ENCODE measurements around the gene UTS2B.
A peak's percentile ranks its signal among the peaks of the same experiment; 100 is the strongest.

UTS2B gene

GRCh38 chr3:191350396-191351090, 20.2 kb upstream of the UTS2B start:
- DNase-seq, result no peak

DNA sequence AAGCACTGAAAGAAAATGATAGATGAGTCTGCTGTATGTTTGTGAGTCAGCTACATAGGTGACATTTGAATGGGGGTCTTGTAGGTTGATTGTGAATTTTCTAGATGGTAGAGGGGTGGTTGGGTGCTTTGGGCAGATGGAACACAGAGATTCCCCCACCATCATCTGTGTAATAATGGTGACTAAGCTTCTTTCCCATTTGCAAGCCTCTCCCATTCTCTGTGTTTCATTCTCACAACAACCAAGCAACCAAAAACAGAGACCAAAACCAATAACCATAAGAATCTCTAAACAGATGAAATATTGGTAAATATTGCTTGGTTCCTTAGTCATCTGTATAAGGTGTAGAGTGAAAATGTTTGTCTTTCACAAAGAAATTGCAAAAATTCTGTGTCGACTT, 17.8 kb upstream of the UTS2B start:
- DNase-seq, result no peak

DNA sequence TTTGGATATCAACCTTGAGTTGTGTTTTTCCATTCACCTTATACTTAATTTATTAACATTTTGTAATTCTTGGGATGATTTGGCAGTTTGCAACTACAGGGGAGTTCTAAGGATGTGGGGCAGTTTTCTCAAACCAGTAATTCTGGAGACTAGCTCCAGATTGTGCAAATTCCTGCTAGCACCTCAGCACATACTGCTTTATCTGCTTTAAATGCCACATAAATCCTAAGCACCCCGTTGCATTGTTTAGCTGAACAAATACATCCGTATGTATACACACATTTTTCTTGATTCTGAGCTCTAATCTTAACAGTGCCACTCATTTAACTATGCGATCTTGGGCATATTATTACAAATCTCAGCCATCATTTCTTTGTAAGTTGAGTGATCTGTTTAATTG, 16.9 kb upstream of the UTS2B start:
- no peak for DNase-seq

DNA sequence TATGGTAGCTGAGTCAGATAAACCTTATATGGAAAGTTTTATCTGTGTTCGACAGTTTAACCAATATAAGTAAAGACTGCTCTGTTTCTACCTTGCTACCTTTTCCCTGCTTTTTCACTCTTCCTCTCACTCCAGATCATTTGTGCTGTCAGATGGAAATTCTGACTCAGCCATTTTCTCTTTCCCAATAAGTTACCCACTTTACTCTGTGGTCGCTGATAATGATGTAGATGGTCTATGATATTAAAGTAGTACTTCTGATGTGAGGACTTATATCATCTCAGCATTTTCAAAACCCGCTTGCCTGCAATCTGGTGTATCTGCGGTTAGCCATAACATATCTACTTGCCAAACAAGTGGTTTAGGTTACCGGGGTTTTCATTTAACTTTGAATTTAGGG, 15.0 kb upstream of the UTS2B start:
- no peak for DNase-seq

GRCh38 chr3:191343913-191344312, 13.6 kb upstream of the UTS2B start:
- DNase-seq, result no peak

GRCh38 chr3:191343115-191343514, 12.8 kb upstream of the UTS2B start:
- no peak for DNase-seq

DNA sequence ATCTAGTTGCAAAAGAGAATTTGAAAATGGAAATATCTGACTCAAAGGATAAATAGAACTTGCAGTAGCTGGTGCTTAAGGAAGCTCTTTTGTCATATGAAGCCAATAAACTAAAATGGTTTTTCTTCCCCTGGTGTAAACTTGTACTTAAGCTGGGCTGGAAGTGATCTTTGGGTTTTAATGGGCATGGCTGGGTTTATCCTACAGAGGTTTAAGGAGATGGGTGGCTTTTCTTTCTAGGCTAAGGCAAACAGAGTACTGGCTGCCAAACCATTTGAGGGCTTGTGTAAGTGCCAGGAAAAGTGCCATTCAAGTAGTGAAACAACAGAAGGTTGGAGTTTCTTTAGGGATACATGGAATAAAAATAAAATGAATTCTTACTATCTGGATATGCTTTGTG, 12.1 kb upstream of the UTS2B start:
- no peak for DNase-seq

- no peak for DNase-seq
These were observed 11.7 kb upstream of the UTS2B start for GRCh38 chr3:191342006-191342405.

GRCh38 chr3:191340966-191341365, 10.6 kb upstream of the UTS2B start:
- no peak for DNase-seq

- DNase-seq, result no peak
These were observed 10.0 kb upstream of the UTS2B start for GRCh38 chr3:191340351-191340750.

- no peak for DNase-seq
These were observed 9.1 kb upstream of the UTS2B start for GRCh38 chr3:191339316-191339917.

- no peak for DNase-seq
These were observed 7.8 kb upstream of the UTS2B start for GRCh38 chr3:191338177-191338488.

GRCh38 chr3:191336833-191337232, 6.5 kb upstream of the UTS2B start:
- DNase-seq, result no peak

DNA sequence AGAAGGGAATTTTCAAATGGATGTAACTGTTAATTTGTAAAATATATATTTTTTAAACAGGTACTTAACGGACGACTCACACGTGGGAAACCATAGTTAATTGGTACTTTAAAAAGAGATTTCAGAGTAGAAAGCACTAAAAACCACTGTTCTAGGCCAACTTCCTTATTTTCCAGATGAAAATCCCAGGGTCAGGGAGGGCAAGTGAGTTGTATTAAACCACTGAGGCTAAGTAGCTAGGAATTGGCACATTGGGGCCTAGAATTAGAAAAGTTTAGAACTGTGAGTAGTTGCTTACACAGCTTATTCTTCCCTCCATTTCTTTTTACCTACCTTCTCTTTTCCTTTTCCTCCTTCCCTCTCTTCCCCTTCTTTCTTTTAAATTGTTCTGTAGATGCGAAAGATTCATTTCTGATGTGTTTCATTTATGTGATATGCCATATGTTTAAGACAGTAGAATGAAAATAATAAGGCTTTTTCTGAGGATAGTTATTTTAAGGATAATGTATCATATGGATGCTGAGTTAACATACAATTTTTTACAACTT, 4.1 kb upstream of the UTS2B start:
- DNase-seq, result no peak

DNA sequence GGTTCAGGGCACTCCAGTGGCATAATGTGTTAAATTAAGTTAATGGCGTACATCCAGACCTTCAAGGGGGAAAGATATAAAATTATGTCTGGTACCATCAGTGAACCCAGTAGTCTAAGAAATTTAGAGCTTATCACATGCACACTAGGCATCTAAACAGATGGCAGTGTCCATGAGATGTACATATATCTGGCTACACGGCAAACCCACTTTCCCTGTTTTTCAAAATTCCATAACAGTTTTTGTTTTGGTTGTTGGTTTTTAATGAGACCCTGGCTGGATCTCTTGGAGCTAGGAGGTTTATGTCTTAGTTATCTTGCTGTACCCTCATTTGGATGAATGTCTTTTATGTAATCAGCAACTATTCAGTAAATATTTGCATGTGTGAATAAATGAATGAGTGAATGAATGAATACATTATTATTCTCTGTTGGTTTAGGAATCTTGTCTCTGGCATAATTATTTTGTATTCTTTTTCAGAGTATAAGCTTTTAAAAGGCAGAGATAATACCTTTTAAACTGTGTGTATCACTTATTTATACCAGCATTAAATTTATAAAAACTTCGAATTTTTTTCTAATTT, 3.1 kb upstream of the UTS2B start:
- no peak for DNase-seq

DNA sequence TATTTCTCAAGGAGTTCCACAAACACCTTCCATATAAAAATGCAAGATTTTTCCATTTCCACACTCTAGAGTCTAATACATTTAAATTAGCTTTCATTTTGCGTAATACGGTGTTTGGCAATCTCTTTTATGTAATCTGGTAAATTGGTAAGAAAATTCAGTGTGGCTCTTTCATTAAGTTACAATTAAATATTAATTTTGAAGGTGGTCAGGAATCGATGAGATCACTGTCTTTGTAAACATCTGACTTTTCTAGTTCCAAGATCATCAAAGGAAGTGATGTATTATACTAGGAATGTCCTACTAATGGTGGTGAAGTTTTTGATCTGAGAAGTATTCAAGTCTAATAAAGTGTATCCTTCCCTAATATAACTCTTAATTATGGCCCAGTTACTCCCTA, 1.1 kb upstream of the UTS2B start:
- no peak for DNase-seq

DNA sequence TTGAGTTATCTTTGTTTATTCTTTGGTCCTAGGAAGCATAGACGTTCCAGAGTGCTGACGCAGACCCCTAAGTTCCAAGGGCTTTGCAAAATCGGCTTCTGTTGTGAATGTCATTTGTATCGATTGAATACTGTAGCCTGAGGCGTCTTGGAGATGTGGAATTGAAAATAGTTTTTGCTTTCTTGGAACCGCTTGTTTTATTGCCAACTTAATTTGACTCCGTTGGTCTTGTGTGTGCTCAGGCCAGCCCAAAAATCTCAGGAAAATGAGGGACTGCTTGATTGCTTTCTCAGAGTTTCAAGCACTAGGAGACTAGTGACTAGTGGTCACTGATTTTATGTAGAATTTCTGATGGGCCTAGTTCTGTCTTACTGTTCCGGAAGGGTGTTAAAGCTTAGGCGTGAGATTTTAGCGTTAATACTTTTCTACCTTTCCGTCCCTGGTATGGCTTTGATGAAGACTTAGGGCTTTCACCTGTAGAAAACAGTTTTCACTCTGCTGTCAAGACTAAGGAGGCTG, 263 bp upstream of the UTS2B start:
- DNase-seq, result no peak

GRCh38 chr3:191328962-191329653, 1.2 kb downstream of the UTS2B start, which contains the start of gene CCDC50:
TSS of gene CCDC50 (plus strand) at chr3:191329394. CDS start at chr3:191329675, 281 bp downstream.
- peak; percentile 33 for DNase-seq

DNA sequence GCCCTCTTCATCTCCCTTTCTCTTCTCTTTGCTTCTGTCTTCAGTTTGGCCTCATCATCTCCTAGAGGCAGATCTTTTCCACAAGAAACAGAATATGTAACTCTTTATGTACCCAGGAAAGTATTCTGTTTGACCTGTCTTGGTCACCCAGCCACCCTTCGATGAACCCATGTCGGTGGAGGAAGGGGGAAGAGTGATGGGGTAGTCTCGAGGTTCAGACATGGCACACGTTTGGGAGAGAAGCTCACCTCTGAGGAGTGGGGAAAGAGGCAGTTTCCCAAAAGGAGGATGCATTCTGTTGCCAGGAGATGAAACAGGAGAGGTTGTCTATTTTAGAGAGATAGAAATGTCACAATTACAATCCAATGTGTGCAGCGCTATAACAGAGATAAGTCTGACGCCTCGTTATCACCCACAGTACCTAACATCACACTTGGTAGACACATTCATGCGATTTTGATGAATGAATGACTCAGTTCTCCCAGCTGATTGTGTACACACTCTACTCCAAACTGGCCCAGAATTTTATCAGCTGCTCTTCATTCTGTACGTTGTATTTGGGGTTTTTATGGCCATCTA, 1.9 kb downstream of the UTS2B start:
- no peak for DNase-seq

DNA sequence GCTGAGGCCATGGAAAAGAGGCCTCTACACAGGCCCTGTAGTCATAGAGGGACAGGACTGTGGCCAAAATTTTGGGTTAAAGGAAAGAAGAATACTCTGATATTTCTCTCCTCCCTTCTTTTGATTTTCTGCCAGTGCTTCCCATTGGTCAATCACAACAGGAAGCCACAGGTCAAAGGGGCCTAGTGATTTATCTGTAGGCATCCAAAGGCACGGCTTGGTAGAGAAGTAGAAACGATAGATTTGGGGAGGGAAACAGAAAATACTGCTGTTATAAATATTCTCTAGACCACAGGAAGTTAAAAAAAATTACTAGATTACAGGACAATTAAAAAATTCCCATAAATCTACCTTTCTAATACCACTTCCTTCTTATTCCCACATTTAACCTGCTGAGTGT, 2.8 kb downstream of the UTS2B start:
- no peak for DNase-seq

DNA sequence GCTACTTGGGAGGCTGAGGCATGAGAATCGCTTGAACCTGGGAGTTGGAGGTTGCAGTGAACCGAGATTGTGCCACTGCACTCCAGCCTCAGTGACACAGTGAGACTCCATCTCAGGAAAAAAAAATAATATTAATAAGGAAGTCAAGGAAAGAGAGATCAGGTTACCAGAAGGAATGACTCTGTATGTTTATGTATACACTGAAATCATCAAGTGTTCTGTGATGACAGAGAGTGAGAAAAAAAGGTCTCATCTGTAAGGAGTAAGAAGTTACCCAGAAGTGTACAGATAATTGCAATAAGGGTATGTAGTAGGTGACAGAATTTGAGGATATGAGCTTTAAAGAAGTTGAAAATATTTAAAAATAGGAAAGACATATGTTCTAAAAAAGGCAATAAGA, 5.4 kb downstream of the UTS2B start:
- no peak for DNase-seq

DNA sequence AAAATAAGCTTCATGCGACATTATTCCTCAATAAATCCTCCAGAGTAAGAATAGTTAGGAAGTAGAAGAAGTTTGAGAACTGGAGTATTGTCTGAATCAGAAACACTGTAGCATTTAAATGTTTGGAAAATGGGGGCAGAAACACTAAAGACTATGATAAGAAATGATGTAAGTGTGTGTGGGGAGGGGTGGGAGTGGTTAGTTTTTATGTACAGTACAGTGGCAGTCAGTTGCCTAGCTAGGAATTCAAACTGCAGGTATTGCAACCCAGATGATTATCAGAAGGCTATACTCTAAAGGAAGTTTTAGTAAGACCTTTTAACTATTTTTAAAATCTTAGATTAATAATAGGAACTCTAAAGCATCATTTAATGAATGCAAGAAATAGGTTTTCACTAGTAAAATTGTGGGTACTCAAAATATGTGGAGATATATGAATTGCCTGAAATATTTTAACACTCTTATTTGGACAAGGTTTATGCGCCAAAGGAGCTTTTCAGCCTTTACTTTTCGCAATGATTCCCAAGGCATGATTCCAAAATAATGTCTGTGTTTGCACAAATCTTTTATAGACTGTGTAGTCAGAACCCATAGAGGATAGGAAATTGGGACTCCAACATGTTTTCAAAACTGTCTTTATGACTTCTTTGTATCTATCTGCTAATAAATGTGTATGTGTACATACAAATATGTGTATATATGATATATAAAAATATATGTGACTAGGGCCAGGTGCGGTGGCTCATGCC, 9.1 kb downstream of the UTS2B start:
- no peak for DNase-seq

Data from SHP77 treated with DMSO at 0.1 percent for 48 hours (cell line).